Activated gamma-delta T cell (primary cell): ENCODE measurements around the gene GPR33.
"Not testable (repeated sequence)": the region's sequence is repeated elsewhere in the genome, so short reads cannot be mapped to it uniquely, and the experiment has no call there.

Experiments used
- DNase-seq: peaks from one replicate; lab custom pipeline; 2025; lab: John Stamatoyannopoulos, UW
- total RNA-seq, 2 donors: gene quantifications; one replicate each; lab custom pipeline; 2026; lab: John Stamatoyannopoulos, UW

Gene GPR33, protein sequence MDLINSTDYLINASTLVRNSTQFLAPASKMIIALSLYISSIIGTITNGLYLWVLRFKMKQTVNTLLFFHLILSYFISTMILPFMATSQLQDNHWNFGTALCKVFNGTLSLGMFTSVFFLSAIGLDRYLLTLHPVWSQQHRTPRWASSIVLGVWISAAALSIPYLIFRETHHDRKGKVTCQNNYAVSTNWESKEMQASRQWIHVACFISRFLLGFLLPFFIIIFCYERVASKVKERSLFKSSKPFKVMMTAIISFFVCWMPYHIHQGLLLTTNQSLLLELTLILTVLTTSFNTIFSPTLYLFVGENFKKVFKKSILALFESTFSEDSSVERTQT
- total RNA-seq, result 0 reads per million in 2 donors

DNA sequence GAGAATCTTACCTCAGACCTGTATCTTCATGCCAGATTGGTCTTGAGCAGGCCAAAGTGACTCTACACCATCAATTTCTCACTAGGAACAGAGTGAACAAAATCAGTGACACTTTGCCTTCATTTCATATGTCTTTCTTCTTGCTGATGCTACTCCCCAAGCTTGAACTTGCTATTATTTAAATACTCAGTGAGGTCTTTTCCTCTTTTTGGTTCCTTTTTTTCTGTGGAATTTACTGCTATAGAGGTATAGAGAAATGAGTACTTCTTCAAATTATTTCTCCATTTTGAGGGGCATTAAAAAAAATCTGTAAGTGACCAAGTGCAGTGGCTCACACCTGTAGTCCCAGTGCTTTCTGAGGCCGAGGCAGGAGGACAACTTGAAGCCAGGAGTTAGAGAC lies at the start of gene GPR33:
GPR33 (minus strand) TSS at position 154 of the 400 bp plus-strand sequence. CDS start 4,074 bp downstream, outside the sequence.
- no peak for DNase-seq

- no peak for DNase-seq
Observed at GRCh38 chr14:31536201-31536960, 48.5 kb upstream of the GPR33 start.

- no peak for DNase-seq
Observed at GRCh38 chr14:31530136-31530535, 42.3 kb upstream of the GPR33 start.

GRCh38 chr14:31529053-31529452 lies 41.2 kb upstream of the GPR33 start:
- no peak for DNase-seq

DNA sequence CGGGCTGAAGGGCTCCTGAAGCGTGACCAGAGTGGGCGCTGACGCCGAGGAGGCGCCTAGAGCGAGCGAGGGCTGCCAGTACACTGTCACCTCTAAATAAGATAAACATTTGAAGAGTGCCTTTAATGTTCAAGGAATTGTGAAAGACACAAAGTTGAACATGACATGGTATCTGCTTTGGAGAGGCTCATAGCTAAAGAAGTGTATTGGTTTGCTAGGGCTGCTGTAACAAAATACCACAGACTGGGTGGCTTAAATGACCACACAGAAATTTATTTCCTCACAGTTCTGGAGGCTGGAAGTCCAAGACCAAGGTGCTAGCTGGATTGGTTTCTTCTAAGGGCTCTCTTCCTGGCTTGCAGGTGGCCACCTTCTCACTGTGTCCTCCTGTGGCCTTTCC lies 39.7 kb upstream of the GPR33 start:
- no peak for DNase-seq

DNA sequence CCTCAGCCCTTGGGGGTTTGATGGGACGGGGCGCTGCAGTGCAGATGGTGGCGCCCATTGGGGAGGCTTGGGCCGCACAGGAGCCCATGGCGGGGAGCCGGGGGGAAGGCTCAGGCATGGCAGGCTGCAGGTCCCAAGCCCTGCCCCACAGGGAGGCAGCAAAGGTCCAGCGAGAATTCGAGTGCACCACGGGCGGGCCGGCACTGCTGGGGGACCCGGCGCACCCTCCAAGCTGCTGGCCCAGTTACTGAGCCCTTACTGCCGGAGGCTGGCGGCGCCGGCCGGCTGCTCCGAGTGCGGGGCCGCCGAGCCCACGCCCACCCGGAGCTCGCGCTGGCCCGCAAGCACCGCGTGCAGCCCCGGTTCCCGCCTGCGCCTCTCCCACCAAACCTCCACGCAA lies 39.2 kb upstream of the GPR33 start:
- DNase-seq, result no peak

DNA sequence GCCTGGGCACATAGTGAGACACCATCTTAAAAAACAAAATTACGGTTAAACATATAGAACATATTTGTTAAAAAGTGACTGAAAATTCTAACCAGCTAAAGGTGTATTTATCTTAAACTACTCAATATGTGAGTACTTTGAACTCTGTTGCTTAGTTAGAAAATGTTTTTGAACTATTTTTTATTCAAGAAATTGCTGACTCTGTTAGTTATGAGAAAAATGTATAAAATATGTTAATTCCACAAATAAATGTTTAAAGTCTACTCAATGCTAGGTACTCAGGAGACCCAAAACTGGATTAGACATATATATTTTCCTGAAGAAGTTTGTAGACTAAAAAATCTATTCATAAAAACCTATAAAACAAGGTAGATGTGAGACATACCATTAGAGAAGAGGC lies 23.0 kb upstream of the GPR33 start:
- DNase-seq, result no peak

GRCh38 chr14:31510222-31510621 lies 22.4 kb upstream of the GPR33 start:
- no peak for DNase-seq

- DNase-seq, result no peak
Observed at GRCh38 chr14:31508135-31508534, 20.3 kb upstream of the GPR33 start.

DNA sequence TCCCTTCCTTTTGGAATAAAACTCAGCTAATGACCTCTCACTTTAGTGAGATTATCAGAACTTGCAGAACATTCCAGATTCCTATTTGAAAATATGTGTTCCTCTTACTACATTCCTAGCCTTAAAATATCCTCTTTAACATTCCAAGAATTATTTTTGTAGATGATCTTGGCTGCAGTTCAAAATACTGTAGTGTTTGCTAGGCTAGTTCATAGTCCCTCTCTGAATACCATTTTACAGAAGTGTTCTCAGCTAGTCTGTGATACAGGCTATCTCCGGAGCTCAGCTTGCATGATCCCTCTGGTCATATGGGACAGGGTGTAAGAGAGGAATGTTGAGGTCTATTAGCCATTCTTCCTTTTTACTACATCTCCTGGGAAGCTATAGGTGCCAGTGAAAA lies 17.6 kb upstream of the GPR33 start:
- no peak for DNase-seq

GRCh38 chr14:31501870-31502269 lies 14.0 kb upstream of the GPR33 start:
- no peak for DNase-seq

- no peak for DNase-seq
Observed at GRCh38 chr14:31492759-31493498, 5.1 kb upstream of the GPR33 start.

DNA sequence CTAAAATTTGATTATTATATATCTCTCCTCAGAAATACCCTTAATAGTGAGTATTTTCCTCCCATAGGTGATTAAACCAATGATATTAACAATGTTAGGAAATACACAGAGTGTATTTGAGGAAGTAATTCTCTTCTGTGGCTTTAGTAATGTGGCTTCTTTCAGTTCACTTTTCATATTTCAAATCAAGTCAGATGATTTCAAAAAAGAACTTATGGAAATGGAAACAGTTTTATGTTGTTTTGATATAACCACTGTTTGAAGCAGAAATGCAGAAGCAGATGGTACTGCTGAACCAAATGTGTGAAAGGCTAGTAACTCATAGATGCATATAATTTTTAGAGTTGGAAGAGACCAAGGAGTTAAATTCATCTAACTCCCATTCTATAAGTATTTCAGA lies 1.9 kb upstream of the GPR33 start:
- no peak for DNase-seq

GRCh38 chr14:31486764-31487163 lies 1.1 kb downstream of the GPR33 start:
- DNase-seq, result no peak

DNA sequence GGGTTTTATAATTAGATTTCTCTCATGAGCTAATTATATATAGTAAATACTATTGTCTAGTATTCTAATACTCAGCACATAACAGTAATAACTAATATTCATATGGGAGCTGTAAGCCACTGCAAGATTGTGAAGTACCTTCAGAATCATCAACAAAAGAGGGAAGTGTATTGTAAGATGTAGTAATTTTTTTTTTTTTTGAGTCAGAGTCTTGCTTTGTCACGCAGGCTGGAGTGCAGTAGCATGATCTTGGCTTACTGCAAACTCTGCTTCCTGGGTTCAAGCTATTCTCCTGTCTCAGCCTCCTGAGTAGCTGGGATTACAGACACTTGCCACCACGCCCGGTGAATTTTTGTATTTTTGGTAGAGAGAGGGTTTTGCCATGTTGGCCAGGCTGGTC lies 3.1 kb downstream of the GPR33 start:
- no peak for DNase-seq

GRCh38 chr14:31480156-31480555 lies 7.7 kb downstream of the GPR33 start:
- DNase-seq, result no peak

DNA sequence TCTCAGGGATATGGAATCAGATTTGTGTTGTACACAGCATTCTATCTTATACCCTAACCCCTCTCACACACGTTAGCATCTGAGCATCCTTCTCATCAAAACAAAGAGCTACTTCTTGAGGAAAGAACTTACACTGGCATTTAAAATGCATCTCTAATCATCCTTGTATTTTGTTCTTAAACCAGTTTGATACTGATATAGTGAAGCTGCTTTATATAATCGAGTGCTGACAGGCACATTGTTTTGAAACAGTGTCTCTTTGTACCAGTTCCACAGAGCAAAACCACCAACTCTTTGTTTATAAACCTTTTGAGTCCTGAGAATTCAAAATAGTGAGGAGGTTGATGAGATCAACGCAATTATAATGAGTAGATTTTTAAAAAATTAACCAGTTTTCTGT lies 8.8 kb downstream of the GPR33 start:
- DNase-seq, result no peak

DNA sequence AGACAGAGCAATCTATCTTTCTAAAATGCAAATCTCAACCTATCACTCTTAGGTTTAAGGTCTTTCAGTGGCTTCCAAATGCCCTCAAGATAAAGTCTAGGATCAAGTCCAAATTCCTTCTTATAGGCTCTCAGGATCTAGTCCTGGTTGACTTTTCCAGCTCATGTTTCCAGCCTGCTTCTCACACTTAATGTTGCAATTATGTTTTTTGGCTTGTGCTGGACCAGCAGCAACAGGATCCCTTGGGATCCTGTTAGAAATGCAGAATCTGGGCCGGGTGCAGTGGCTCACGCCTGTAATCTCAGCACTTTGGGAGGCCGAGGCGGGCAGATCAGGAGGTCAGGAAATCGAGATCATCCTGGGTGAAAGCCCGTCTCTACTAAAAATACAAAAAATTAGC lies 10.6 kb downstream of the GPR33 start:
- DNase-seq, result no peak

- DNase-seq, result no peak
Observed at GRCh38 chr14:31476131-31476866, 11.5 kb downstream of the GPR33 start.

GRCh38 chr14:31466554-31466953 lies 21.3 kb downstream of the GPR33 start:
- DNase-seq, result no peak

DNA sequence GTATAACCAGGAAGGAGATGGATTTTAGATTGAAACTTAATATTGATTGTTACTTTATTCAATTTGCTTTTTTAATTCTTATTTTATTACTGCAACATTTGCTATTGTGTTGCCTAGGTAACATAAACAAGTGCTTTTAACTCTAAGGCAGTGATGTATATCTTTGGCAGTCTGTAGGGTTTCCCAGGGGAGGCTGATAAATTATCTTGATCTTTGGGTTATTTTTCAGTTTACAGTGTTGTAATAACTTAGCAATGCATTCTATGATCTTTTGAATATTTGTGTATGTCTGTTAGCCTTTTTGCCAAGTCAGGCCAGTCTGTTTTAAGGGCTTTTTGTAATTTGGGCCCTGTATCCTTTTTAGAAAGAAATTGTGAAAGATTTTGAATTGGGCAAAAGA lies 22.7 kb downstream of the GPR33 start:
- DNase-seq, result no peak

- DNase-seq, result not testable (repeated sequence)
Observed at GRCh38 chr14:31462450-31462849, 25.4 kb downstream of the GPR33 start.
